ENCODE data around the gene SLC35A2. TPM values are rescaled to one million over a fixed set of nuclear protein-coding genes. Genes with fewer than 3 reads are reported as not detected.

SLC35A2 gene
- total RNA-seq, 4 donors from 2014 or later, result 17.1 to 32.3 (median 24.3) TPM

- TF ChIP-seq POLR2A (IDR thresholded peaks at IDR 0.05), result no peak
- no peak for TF ChIP-seq POLR2AphosphoS5 (IDR thresholded peaks at IDR 0.05)
- TF ChIP-seq EP300 (IDR thresholded peaks at IDR 0.05), result no peak
- no peak for TF ChIP-seq CTCF (IDR thresholded peaks at IDR 0.05)
- Histone ChIP-seq H3K4me3 (no peak overlapping the region), H3K9me3 (no peaks in the 10 kb centered on the region), H3K27ac (no peak overlapping the region), H3K27me3 (no peaks in the 10 kb centered on the region), H3K36me3 (peaks cover 40% of the 10 kb centered on the region), H3K4me1 (no peaks in the 10 kb centered on the region)
- WGBS, result 87% methylated on average over 11 of the region's 14 CpGs
- DNase-seq (ENCODE audit: low spot score in 2 of 2), result no peak
These were observed 6.8 kb downstream of the SLC35A2 start for GRCh38 chrX:48904626-48905025.

- TF ChIP-seq POLR2AphosphoS5 (IDR thresholded peaks at IDR 0.05), result no peak
- no peak for TF ChIP-seq CTCF (IDR thresholded peaks at IDR 0.05)
- TF ChIP-seq EP300 (IDR thresholded peaks at IDR 0.05), result no peak
- TF ChIP-seq POLR2A (IDR thresholded peaks at IDR 0.05), result no peak
- H3K27me3 ChIP-seq, result no peaks in the 10 kb centered on the region
- 91% methylated on average over 8 of the region's 8 CpGs for WGBS
These were observed 7.3 kb downstream of the SLC35A2 start for GRCh38 chrX:48904180-48904579.

GRCh38 chrX:48903290-48903689 is 8.2 kb downstream of the SLC35A2 start:
- 86% methylated on average over 6 of the region's 6 CpGs for WGBS
- H3K36me3 ChIP-seq, result peaks cover 40% of the 10 kb centered on the region

More at GRCh38 chrX:48904180-48904579, 7.3 kb downstream of the SLC35A2 start:
- Histone ChIP-seq H3K36me3 (peaks cover 40% of the 10 kb centered on the region), H3K4me1 (no peaks in the 10 kb centered on the region), H3K27ac (no peak overlapping the region), H3K9me3 (no peaks in the 10 kb centered on the region), H3K4me3 (no peak overlapping the region)
- DNase-seq (ENCODE audit: low spot score in 2 of 2), result no peak

GRCh38 chrX:48902776-48903175 is 8.7 kb downstream of the SLC35A2 start:
- Histone ChIP-seq H3K9me3 (no peaks in the 10 kb centered on the region), H3K27ac (no peak overlapping the region), H3K27me3 (no peaks in the 10 kb centered on the region), H3K4me3 (no peak overlapping the region), H3K4me1 (no peaks in the 10 kb centered on the region), H3K36me3 (peaks cover 40% of the 10 kb centered on the region)
- DNase-seq (ENCODE audit: low spot score in 2 of 2), result no peak
- WGBS, result 84% methylated on average over 12 of the region's 14 CpGs
- no peak for TF ChIP-seq POLR2AphosphoS5 (IDR thresholded peaks at IDR 0.05)
- no peak for TF ChIP-seq POLR2A (IDR thresholded peaks at IDR 0.05)
- no peak for TF ChIP-seq EP300 (IDR thresholded peaks at IDR 0.05)
- TF ChIP-seq CTCF (IDR thresholded peaks at IDR 0.05), result no peak

More at GRCh38 chrX:48903290-48903689, 8.2 kb downstream of the SLC35A2 start:
- Histone ChIP-seq H3K27ac (no peak overlapping the region), H3K4me3 (no peak overlapping the region), H3K4me1 (no peaks in the 10 kb centered on the region), H3K9me3 (no peaks in the 10 kb centered on the region), H3K27me3 (no peaks in the 10 kb centered on the region)
- no peak for DNase-seq (ENCODE audit: low spot score in 2 of 2)
- TF ChIP-seq POLR2AphosphoS5 (IDR thresholded peaks at IDR 0.05) (no peak), EP300 (IDR thresholded peaks at IDR 0.05) (no peak), CTCF (IDR thresholded peaks at IDR 0.05) (no peak), POLR2A (IDR thresholded peaks at IDR 0.05) (no peak)

GRCh38 chrX:48902135-48902534 is 9.3 kb downstream of the SLC35A2 start:
- no peak for TF ChIP-seq EP300 (IDR thresholded peaks at IDR 0.05)
- TF ChIP-seq POLR2AphosphoS5 (IDR thresholded peaks at IDR 0.05), result no peak
- no peak for TF ChIP-seq POLR2A (IDR thresholded peaks at IDR 0.05)
- TF ChIP-seq CTCF (IDR thresholded peaks at IDR 0.05), result no peak
- Histone ChIP-seq H3K27me3 (no peaks in the 10 kb centered on the region), H3K4me3 (no peak overlapping the region), H3K27ac (no peak overlapping the region), H3K36me3 (peaks cover 40% of the 10 kb centered on the region), H3K4me1 (no peaks in the 10 kb centered on the region), H3K9me3 (no peaks in the 10 kb centered on the region)
- 92% methylated on average over 20 of the region's 20 CpGs for WGBS
- no peak for DNase-seq (ENCODE audit: low spot score in 2 of 2)
